ENCODE data around the gene MDN1. TPM values are rescaled to one million over a fixed set of nuclear protein-coding genes. Genes with fewer than 3 reads are reported as not detected.

Gene MDN1
- total RNA-seq, 1 experiment from 2014 or later = 53.2 TPM

GRCh38 chr6:89612121-89612520, 207.5 kb downstream of the MDN1 start:
- DNase-seq = peak; percentile 77

GRCh38 chr6:89611666-89612065, 207.9 kb downstream of the MDN1 start:
- H3K27me3 ChIP-seq (ENCODE audit: control insufficient read depth, insufficient read depth, low read length) = no peaks in the 10 kb centered on the region
- no peaks in the 10 kb centered on the region for H3K36me3 ChIP-seq (replicated peaks; ENCODE audit: control insufficient read depth, insufficient read depth, low read length)
- DNase-seq = no peak
- no peak overlapping the region for H3K4me3 ChIP-seq (ENCODE audit: insufficient read depth, low read depth, low read length)

More at GRCh38 chr6:89612121-89612520, 207.5 kb downstream of the MDN1 start:
- Histone ChIP-seq H3K36me3 (replicated peaks; ENCODE audit: control insufficient read depth, insufficient read depth, low read length) (no peaks in the 10 kb centered on the region), H3K4me3 (ENCODE audit: insufficient read depth, low read depth, low read length) (no peak overlapping the region), H3K27me3 (ENCODE audit: control insufficient read depth, insufficient read depth, low read length) (no peaks in the 10 kb centered on the region)

- no peaks in the 10 kb centered on the region for H3K27me3 ChIP-seq (ENCODE audit: control insufficient read depth, insufficient read depth, low read length)
- no peaks in the 10 kb centered on the region for H3K36me3 ChIP-seq (replicated peaks; ENCODE audit: control insufficient read depth, insufficient read depth, low read length)
Observed at GRCh38 chr6:89610149-89610642, 209.4 kb downstream of the MDN1 start.

GRCh38 chr6:89605861-89606260, 213.7 kb downstream of the MDN1 start:
- Histone ChIP-seq H3K36me3 (replicated peaks; ENCODE audit: control insufficient read depth, insufficient read depth, low read length) (no peaks in the 10 kb centered on the region), H3K4me3 (ENCODE audit: insufficient read depth, low read depth, low read length) (no peak overlapping the region), H3K27me3 (ENCODE audit: control insufficient read depth, insufficient read depth, low read length) (no peaks in the 10 kb centered on the region)
- DNase-seq = no peak

More at GRCh38 chr6:89610149-89610642, 209.4 kb downstream of the MDN1 start:
- no peak overlapping the region for H3K4me3 ChIP-seq (ENCODE audit: insufficient read depth, low read depth, low read length)
- peak; percentile 84 for DNase-seq

- Histone ChIP-seq H3K27me3 (ENCODE audit: control insufficient read depth, insufficient read depth, low read length) (no peaks in the 10 kb centered on the region), H3K4me3 (ENCODE audit: insufficient read depth, low read depth, low read length) (no peak overlapping the region), H3K36me3 (replicated peaks; ENCODE audit: control insufficient read depth, insufficient read depth, low read length) (no peaks in the 10 kb centered on the region)
- DNase-seq = no peak
Observed at GRCh38 chr6:89604653-89605052, 214.9 kb downstream of the MDN1 start.

- Histone ChIP-seq H3K27me3 (ENCODE audit: control insufficient read depth, insufficient read depth, low read length) (no peaks in the 10 kb centered on the region), H3K36me3 (replicated peaks; ENCODE audit: control insufficient read depth, insufficient read depth, low read length) (no peaks in the 10 kb centered on the region), H3K4me3 (ENCODE audit: insufficient read depth, low read depth, low read length) (no peak overlapping the region)
- DNase-seq = no peak
Observed at GRCh38 chr6:89602166-89602565, 217.4 kb downstream of the MDN1 start.

GRCh38 chr6:89599727-89600126, 219.9 kb downstream of the MDN1 start:
- H3K4me3 ChIP-seq (ENCODE audit: insufficient read depth, low read depth, low read length) = no peak overlapping the region
- no peaks in the 10 kb centered on the region for H3K36me3 ChIP-seq (replicated peaks; ENCODE audit: control insufficient read depth, insufficient read depth, low read length)
- DNase-seq = no peak

GRCh38 chr6:89597988-89598387, 221.6 kb downstream of the MDN1 start:
- DNase-seq = no peak

More at GRCh38 chr6:89599727-89600126, 219.9 kb downstream of the MDN1 start:
- H3K27me3 ChIP-seq (ENCODE audit: control insufficient read depth, insufficient read depth, low read length) = no peaks in the 10 kb centered on the region

GRCh38 chr6:89597372-89597771, 222.2 kb downstream of the MDN1 start:
- Histone ChIP-seq H3K4me3 (ENCODE audit: insufficient read depth, low read depth, low read length) (no peak overlapping the region), H3K36me3 (replicated peaks; ENCODE audit: control insufficient read depth, insufficient read depth, low read length) (no peaks in the 10 kb centered on the region), H3K27me3 (ENCODE audit: control insufficient read depth, insufficient read depth, low read length) (no peaks in the 10 kb centered on the region)
- DNase-seq = no peak

More at GRCh38 chr6:89597988-89598387, 221.6 kb downstream of the MDN1 start:
- H3K27me3 ChIP-seq (ENCODE audit: control insufficient read depth, insufficient read depth, low read length) = no peaks in the 10 kb centered on the region
- H3K36me3 ChIP-seq (replicated peaks; ENCODE audit: control insufficient read depth, insufficient read depth, low read length) = no peaks in the 10 kb centered on the region
- no peak overlapping the region for H3K4me3 ChIP-seq (ENCODE audit: insufficient read depth, low read depth, low read length)

- H3K27me3 ChIP-seq (ENCODE audit: control insufficient read depth, insufficient read depth, low read length) = no peaks in the 10 kb centered on the region
- H3K4me3 ChIP-seq (ENCODE audit: insufficient read depth, low read depth, low read length) = no peak overlapping the region
- no peak for DNase-seq
- H3K36me3 ChIP-seq (replicated peaks; ENCODE audit: control insufficient read depth, insufficient read depth, low read length) = no peaks in the 10 kb centered on the region
Observed at GRCh38 chr6:89596484-89596883, 223.1 kb downstream of the MDN1 start.

GRCh38 chr6:89596056-89596455, 223.5 kb downstream of the MDN1 start:
- Histone ChIP-seq H3K4me3 (ENCODE audit: insufficient read depth, low read depth, low read length) (no peak overlapping the region), H3K36me3 (replicated peaks; ENCODE audit: control insufficient read depth, insufficient read depth, low read length) (no peaks in the 10 kb centered on the region), H3K27me3 (ENCODE audit: control insufficient read depth, insufficient read depth, low read length) (no peaks in the 10 kb centered on the region)
- DNase-seq = no peak

Other genes starting within 250 kb of the MDN1 start
- 5.1 and 5.8 TPM in 2 replicates for gene LYRM2, start 181.0 kb downstream of the MDN1 start, total RNA-seq (2014; rRNA removed; shearing (Covaris generic))
- 11.3 and 20.2 TPM in 2 replicates for gene CASP8AP2, start 10.1 kb upstream of the MDN1 start, total RNA-seq (2014; rRNA removed; shearing (Covaris generic))
- gene GJA10, start 74.7 kb upstream of the MDN1 start, total RNA-seq (2014; rRNA removed; shearing (Covaris generic)) = 0.28 TPM in 1 of 2 replicates, not detected in the other